Stimulated activated naive CD8-positive, alpha-beta T cell treated with anti-CD3 and anti-CD28 coated beads, Interleukin-15, amount 100 ng/mL, for 72 hours (primary cell): Measurements from ENCODE around the gene ZNF618.

ENCODE experiments used
- ATAC-seq: fragments of 150-1000 bp; cut with Tn5 transposase; 2 replicates; pipeline ENCODE4 v1.10.0; 2021; ENCODE audit warnings: mild to moderate bottlenecking, moderate library complexity
- DNase-seq, 2 donors: peaks; one replicate each; pipeline ENCODE4 v3.0.0; 2021 to 2022
- H3K27ac Mint-ChIP-seq, 2 donors: one replicate each; pipeline ENCODE4 v1.8.0; 2022; ENCODE audit warnings: mild to moderate bottlenecking in 2 of 2, mixed read lengths in 2 of 2, moderate library complexity in 2 of 2
- H3K27me3 Mint-ChIP-seq: one replicate; pipeline ENCODE4 v1.8.0; 2022; ENCODE audit warnings: mixed read lengths
- H3K4me1 Mint-ChIP-seq: one replicate; pipeline ENCODE4 v1.8.0; 2022; ENCODE audit warnings: mild to moderate bottlenecking, mixed read lengths
- H3K4me3 Mint-ChIP-seq, 2 donors: one replicate each; pipeline ENCODE4 v1.8.0; 2022; ENCODE audit warnings: mild to moderate bottlenecking in 2 of 2, mixed read lengths in 2 of 2, moderate library complexity in 1 of 2
- H3K9me3 Mint-ChIP-seq, 2 donors: one replicate each; pipeline ENCODE4 v1.8.0; 2022; ENCODE audit warnings: mixed read lengths in 2 of 2

The ZNF618 gene

DNA sequence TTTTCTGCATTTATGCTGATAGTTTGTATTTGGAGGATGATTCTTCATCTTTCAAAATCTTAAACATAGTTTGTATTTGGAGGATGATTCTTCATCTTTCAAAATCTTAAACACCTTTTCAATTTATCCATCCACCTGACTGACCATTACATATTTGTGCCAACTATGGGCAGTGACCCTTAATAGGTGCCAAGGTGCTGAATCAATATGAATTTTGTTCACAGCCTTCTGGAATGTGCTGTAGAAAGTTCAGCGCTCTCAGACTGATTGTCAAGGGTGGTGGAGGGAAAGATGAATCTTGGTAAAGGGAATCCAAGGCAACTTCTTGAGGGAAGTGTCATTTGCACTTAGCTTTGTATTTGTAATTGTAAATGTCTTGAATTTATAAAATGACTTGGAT, 18.1 kb downstream of the ZNF618 start:
- Mint-ChIP-seq H3K4me3 (no peak overlapping the region), H3K9me3 (peaks cover 4 to 8% of the 10 kb centered on the region in 2 donors), H3K4me1 (no peaks in the 10 kb centered on the region), H3K27ac (no peak overlapping the region), H3K27me3 (no peaks in the 10 kb centered on the region)
- DNase-seq (no peak), ATAC-seq (no peak)

DNA sequence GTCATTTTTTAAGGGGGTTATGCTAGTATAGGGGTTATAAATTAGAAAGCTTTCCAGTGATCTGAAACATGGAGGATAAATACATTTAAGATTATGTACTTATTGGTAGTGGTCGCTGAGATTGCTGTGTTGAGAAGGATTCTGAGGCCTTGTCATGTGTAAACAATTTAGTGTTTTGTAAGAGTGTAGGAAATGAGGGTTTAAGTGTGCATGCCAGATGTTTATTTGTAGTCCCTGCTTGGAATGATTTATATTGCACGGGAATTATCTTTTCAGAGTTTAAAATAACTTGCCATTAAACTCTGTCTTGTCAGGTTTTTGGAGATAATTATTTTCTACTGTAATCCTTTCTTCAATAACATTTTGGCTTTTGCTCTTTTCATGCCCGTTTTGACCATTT, 19.4 kb downstream of the ZNF618 start:
- DNase-seq (no peak), ATAC-seq (no peak)
- Mint-ChIP-seq H3K4me1 (no peaks in the 10 kb centered on the region), H3K27ac (no peak overlapping the region), H3K9me3 (no peaks in the 10 kb centered on the region), H3K27me3 (no peaks in the 10 kb centered on the region), H3K4me3 (no peak overlapping the region)

DNA sequence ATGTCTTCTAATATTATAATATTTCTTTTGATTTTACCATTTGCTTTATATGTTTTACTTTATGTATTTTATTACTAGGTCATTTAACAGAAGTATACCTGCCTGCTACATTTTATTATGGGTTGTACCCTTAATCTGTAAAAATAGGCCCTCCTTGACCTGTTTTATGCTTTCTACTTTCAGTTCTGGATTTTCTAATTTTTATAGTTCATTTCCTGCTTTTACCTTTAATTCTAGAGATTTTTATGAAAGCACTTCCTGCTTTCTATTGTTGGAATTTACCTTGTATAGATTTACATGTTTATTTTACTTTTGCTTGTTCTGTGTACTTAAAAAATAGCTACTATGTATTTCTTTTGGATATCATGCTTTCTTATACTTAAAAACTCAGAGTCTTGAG, 20.6 kb downstream of the ZNF618 start:
- no peak overlapping the region for H3K27ac Mint-ChIP-seq
- no peaks in the 10 kb centered on the region for H3K27me3 Mint-ChIP-seq
- H3K4me1 Mint-ChIP-seq, result no peaks in the 10 kb centered on the region
- no peaks in the 10 kb centered on the region for H3K9me3 Mint-ChIP-seq
- ATAC-seq (no peak), DNase-seq (no peak)
- no peak overlapping the region for H3K4me3 Mint-ChIP-seq

DNA sequence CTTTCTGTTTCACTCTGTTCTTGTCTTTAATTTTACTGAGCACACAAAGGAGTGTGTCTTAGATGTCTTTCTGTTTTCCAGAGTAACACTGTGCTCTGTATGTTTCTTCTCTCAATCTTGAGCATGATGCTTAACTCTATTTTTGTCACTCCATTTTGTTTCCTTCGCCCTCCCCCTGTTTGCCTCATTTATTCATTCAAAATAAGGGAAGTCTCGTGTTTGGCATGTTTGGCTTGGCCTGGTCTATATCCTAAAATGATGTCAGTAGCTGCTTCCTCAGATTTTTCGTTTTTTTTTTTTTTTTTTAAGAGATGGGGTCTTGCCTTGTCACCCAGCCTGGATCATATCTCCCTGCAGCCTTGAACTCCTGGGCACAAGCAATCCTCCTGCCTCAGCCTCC, 22.0 kb downstream of the ZNF618 start:
- no peak for ATAC-seq
- Mint-ChIP-seq H3K4me1 (no peaks in the 10 kb centered on the region), H3K4me3 (no peak overlapping the region), H3K9me3 (no peaks in the 10 kb centered on the region), H3K27ac (no peak overlapping the region), H3K27me3 (no peaks in the 10 kb centered on the region)
- no peak for DNase-seq

DNA sequence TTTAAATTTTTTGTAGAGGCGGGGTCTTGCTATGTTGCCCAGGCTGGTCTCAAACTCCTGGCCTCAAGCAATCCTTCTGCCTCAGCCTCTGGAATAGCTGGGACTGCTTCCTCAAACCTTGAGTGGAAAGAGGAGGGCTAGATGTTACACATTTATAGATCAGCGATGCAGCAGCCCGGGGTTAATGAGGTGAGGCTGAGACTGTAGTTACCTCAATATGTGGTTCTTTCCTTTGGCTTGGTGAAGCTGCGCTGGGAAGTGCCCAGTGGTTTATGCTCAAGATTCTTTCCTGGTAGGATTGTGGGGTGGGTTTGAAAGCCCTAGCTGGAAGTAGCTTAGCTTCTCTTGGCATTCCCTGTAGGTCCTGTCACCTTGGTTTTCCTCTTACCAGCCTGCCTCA, 22.5 kb downstream of the ZNF618 start:
- DNase-seq (no peak), ATAC-seq (no peak)
- Mint-ChIP-seq H3K4me3 (no peak overlapping the region), H3K27me3 (no peaks in the 10 kb centered on the region), H3K9me3 (no peaks in the 10 kb centered on the region), H3K4me1 (no peaks in the 10 kb centered on the region), H3K27ac (no peak overlapping the region)

DNA sequence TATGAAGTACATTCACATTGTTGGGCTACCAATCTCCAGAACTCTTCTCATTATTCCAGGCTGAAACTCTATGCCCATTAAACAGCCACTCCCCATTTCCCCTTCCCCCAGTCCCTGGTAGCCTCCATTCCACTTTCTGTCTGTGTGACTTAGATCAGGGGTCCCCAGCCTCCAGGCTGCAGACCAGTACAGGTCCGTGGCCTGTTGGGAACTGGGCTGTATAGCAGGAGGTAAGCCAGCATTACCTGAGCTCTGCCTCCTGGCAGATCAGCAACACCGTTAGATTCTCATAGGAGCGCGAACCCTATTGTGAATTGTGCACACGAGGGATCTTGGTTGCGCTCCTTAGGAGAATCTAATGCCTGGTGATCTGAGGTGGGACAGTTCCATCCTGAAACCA, 23.1 kb downstream of the ZNF618 start:
- DNase-seq (no peak), ATAC-seq (no peak)
- H3K9me3 Mint-ChIP-seq, result peaks cover 0 to 4% of the 10 kb centered on the region in 2 donors
- no peaks in the 10 kb centered on the region for H3K27me3 Mint-ChIP-seq
- H3K4me3 Mint-ChIP-seq, result no peak overlapping the region
- no peaks in the 10 kb centered on the region for H3K4me1 Mint-ChIP-seq
- no peak overlapping the region for H3K27ac Mint-ChIP-seq

DNA sequence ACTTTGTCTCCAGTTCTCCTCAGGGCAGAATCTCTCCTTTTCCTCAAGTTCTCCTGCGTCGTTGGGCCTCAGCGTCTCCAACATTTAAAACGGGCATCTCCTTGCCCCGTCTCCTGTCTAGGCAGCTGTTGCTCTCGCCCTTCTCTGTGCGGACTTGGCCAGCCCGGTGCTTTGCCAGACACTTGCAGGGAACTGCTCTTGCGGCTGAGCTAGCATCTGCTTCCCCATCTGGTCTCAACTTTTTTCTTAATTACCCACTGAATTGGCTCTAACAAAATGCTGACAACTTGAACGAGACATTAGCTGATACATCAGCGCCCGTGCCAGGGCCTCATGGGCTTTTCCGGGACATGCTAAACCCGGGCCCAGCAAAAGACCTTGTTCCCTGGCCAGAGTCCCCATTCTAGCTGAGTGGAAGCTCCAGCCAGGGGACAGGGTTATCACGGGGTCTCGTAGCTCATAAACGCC, 25.1 kb downstream of the ZNF618 start:
- no peaks in the 10 kb centered on the region for H3K4me1 Mint-ChIP-seq
- H3K4me3 Mint-ChIP-seq, result no peak overlapping the region
- peaks cover 0 to 13% of the 10 kb centered on the region in 2 donors for H3K9me3 Mint-ChIP-seq
- H3K27ac Mint-ChIP-seq, result no peak overlapping the region
- no peaks in the 10 kb centered on the region for H3K27me3 Mint-ChIP-seq
- DNase-seq (no peak), ATAC-seq (no peak)

DNA sequence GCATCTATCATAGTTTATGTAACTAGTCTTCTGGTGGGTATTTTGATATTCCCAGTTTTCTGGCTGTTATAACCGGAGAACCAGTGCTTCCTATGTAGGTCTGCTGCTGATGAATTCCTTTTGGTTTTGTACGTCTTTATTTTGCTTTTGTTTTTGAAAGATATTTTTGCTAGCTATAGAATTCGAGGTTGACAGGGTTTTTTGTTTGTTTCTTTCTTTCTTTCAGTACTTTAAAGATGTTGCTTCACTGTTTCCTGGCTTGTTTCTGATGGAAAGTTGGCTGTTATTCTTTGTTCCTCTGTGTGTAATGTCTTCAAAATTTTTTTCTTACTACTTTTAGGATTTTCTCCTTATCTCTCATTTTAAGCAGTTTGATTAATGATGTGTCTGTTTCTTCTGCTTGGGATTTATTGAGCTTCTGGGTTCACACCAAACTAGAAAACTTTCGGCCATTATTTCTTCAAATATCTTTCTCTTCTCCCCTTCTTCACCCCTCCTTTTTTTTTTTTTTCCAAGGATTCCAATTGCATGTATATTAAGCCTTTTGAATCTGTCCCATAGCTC, 27.5 kb downstream of the ZNF618 start:
- peaks cover 0 to 13% of the 10 kb centered on the region in 2 donors for H3K9me3 Mint-ChIP-seq
- H3K27ac Mint-ChIP-seq, result no peak overlapping the region
- DNase-seq (no peak), ATAC-seq (no peak)
- H3K4me3 Mint-ChIP-seq, result no peak overlapping the region
- peaks cover 5% of the 10 kb centered on the region for H3K4me1 Mint-ChIP-seq
- no peaks in the 10 kb centered on the region for H3K27me3 Mint-ChIP-seq

DNA sequence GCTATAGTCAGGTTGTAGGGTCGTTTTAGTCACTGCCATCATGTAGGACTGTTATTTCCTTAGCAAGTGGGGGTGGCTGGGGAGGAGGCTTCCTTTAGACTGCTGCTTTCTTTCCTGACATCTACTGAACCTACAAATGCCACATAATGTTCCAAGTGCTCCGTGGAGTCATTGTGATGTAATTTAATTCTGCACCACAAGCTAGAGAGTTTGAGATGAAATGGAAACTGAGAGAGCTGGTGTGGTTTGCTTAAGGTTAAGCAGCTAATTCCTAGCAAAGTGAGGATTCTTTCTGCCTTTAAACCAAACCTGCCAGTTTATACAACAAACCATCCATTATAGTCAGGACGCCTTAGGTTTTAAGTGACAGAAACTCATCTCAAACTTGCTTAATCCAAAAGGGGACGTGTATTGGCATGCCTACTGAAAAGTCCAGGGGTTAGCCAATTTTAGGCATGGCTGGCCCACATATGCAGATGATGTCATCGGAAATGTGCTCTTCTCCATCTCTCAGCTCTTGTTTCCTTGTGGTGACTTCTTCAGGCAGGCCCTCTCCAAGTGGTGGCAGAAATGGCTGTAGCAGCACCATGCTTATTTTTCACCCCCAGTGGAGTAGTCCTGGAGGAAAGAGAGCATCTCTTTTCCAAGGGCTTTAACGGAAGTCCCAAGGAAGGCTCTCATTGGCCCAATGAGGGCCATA, 30.5 kb downstream of the ZNF618 start:
- Mint-ChIP-seq H3K9me3 (peaks cover 0 to 13% of the 10 kb centered on the region in 2 donors), H3K27ac (no peak overlapping the region), H3K4me3 (no peak overlapping the region), H3K27me3 (no peaks in the 10 kb centered on the region), H3K4me1 (peaks cover 5% of the 10 kb centered on the region)
- DNase-seq, result no peak
- ATAC-seq, result no peak

DNA sequence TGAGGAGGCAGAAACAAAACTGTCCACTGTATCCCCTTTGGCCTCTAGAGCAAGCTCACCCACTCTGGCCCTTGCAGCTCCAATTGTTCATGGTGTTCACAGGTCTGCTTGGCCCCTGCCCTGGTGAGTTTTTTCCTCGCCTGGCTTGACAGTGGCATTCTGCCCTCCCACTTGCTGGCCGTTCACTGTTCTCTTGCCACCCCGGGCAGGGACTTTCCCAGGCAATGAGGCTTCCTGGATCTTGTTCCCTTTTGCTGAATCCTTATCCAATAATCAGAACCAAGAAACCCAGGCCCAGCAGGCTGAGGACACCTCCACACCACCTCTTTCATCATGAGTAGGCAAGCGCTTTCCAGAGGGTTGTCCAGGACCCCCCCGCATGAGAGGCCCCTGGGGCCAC, 31.2 kb downstream of the ZNF618 start:
- Mint-ChIP-seq H3K27ac (no peak overlapping the region), H3K4me3 (no peak overlapping the region), H3K27me3 (no peaks in the 10 kb centered on the region), H3K9me3 (peaks cover 0 to 13% of the 10 kb centered on the region in 2 donors), H3K4me1 (peaks cover 5% of the 10 kb centered on the region)
- ATAC-seq, result no peak
- DNase-seq, result no peak

DNA sequence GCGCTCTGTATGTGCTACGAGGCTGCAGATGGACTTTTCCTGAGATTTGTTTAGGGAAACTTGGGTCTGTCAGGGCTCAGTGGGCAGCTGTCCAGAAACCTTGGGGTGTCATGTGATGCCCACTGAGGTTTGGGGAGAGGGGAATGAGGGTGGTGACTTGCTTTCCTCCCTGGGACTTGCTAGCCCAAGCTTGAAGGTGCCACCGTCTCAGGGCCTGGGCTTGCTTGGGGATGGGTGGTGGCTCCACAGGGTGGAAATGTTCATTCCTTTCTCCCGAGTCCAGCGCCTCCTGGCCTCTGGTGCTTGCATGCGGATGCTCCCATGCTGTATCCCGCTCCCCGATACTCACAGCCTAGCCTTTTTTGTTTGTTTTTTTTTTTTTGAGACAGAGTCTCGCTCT, 33.3 kb downstream of the ZNF618 start:
- Mint-ChIP-seq H3K27ac (no peak overlapping the region), H3K4me3 (no peak overlapping the region), H3K9me3 (peaks cover 0 to 6% of the 10 kb centered on the region in 2 donors), H3K27me3 (no peaks in the 10 kb centered on the region), H3K4me1 (peaks cover 5% of the 10 kb centered on the region)
- DNase-seq (no peak), ATAC-seq (no peak)

DNA sequence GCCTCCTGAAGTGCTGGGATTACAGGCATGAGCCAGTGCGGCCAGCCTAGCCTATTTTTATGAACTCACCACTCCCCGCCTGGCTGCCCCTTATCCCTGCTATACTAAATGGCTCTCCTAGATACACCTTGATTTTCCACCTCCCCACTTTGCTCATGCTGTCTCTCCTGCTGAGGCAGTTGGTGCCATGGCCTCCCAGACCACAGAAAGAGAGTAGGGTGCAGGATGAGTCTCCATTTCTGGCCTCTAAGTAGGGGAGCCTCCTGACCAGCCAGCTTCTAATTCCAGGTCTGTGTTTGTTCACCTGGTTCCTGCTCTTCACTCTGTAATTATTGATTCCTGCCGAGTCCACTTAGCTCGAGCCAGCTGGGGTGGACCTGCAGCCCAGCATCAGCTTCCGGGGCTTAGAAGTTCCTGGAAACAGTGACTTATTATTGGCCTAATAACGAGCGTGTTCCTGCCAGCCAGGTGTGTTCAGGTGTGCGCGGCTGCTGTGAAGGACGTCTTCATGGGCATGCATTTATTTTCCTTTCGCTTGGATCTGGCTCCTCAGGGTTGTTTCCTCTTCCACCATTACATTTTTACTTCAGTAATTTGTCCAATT, 34.0 kb downstream of the ZNF618 start:
- Mint-ChIP-seq H3K9me3 (no peaks in the 10 kb centered on the region), H3K27me3 (no peaks in the 10 kb centered on the region), H3K4me1 (peaks cover 5% of the 10 kb centered on the region), H3K4me3 (no peak overlapping the region), H3K27ac (peak overlapping the region; percentile 16 to 55)
- DNase-seq (no peak), ATAC-seq (no peak)

DNA sequence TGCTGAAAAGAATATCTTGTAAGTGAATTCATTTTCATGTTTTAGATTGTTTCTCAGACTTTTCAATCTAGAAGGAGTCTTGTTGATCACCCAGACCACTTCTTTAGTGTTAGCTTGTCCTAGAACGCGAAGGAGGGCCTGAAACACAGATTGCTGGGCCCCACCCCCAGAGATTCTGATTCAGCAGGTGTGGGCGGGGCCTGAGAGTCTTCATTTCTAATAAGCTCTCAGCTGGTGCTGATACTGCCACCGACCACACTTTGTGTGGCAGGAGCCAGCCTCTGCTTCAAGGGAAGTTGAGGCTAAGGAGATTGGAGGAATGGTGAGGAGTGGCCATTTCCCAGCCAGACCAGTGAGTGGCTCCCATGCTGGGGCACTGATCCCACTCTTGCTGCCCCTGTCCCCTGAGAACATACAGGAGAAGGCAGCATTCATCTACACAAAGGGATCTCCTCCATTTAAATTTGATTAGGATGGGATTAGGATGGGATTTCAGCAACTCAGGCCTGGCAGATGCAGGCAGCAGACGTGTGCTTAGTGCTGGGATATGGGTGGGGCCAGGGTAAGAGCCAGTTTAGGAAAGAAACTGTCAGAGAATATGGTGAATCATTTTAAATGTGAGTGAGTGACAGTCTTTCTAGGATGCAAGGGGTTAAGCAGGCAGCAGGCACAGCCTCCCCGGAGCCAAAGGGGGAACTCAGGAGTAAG, 35.9 kb downstream of the ZNF618 start:
- H3K4me1 Mint-ChIP-seq, result peaks cover under 1% of the 10 kb centered on the region
- no peak overlapping the region for H3K4me3 Mint-ChIP-seq
- H3K9me3 Mint-ChIP-seq, result no peaks in the 10 kb centered on the region
- ATAC-seq (no peak), DNase-seq (no peak)
- H3K27me3 Mint-ChIP-seq, result no peaks in the 10 kb centered on the region
- H3K27ac Mint-ChIP-seq, result peak overlapping the region; percentile 50 to 85

DNA sequence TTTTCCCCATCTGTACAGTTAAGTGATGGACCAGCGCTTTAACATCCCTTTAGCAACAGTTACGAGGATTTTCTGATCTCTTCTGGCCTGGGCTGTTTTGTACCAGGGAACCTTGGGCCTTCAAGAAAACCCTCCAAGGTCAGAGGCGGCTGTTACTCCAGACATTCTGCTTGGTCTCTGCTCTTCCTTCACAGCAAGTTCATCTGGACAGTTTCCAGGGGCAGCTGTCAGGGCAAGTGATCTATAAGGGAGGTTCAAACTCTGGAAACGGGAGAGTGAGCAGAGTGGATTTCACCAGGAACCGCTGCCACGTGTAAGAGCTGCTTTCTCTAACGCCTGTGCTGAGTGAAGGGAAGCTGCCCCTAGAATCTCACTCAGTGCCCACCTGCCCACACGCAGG, 36.7 kb downstream of the ZNF618 start:
- DNase-seq (no peak), ATAC-seq (no peak)
- H3K9me3 Mint-ChIP-seq, result no peaks in the 10 kb centered on the region
- no peak overlapping the region for H3K27ac Mint-ChIP-seq
- no peaks in the 10 kb centered on the region for H3K4me1 Mint-ChIP-seq
- no peaks in the 10 kb centered on the region for H3K27me3 Mint-ChIP-seq
- no peak overlapping the region for H3K4me3 Mint-ChIP-seq

DNA sequence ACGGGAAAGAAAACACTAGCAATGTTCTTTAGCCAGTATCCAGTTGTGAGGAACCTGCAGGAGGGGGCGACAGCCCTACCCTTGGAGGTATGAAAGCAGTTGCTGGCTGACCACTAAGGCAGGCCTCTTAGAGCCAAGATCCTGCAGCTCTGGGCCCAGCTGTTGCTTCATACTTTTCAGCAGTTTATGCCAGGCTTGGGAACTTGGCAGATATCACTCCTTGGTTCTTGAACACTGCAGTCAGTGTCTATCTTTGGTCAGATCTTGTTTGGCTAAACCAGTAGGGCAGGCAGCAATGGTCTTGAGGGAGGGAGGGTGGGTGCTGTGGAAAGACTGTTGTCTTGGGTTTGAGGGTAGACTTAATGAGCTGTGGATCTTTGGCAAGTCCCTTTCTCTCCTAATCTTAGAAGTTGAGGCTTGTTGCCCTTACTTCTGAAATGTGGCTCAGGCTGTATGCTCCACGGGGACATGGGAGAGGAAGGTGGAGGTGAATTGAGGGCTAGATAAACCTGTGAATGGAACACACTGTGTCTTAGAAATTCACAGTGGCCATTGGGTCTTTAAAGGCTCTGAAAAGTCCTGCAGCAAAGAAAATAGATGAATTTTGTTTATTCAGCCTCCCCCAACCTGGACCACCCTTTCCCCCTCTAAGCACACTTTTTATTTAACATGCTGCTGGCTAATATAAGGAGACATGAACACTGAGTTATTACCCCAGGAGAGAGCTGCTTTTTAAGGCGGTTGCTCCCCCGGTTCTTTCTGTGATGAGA, 37.5 kb downstream of the ZNF618 start:
- ATAC-seq (no peak), DNase-seq (no peak)
- Mint-ChIP-seq H3K4me3 (no peak overlapping the region), H3K9me3 (no peaks in the 10 kb centered on the region), H3K27ac (no peak overlapping the region), H3K4me1 (no peaks in the 10 kb centered on the region), H3K27me3 (no peaks in the 10 kb centered on the region)
